H1 (cell line): ENCODE data around the gene DMC1. TPM values are rescaled to one million over a fixed set of nuclear protein-coding genes. Genes with fewer than 3 reads are reported as not detected.

Experiments
- CTCF ChIA-PET: fragments of 300-600 bp; sonication (Branson Sonifier 250); formaldehyde crosslinking; loops from one replicate; lab custom pipeline; 2021; ENCODE audit not compliant: partially characterized antibody; lab: Charles Lee
- POLR2A ChIA-PET: fragments of 300-600 bp; sonication (Branson Sonifier 250); formaldehyde crosslinking; loops from one replicate; lab custom pipeline; 2021; ENCODE audit warnings: inconsistent platforms; ENCODE audit not compliant: partially characterized antibody; lab: Charles Lee
- DNase-seq, 2 experiments: peaks; one replicate each; pipeline versions ENCODE4 v3.0.0 to v3.0.0-alpha.2; 2010 to 2022; ENCODE audit warnings: low spot score in 2 of 2, low read depth in 1 of 2, mixed read lengths in 1 of 2
- FAIRE-seq: peaks from 2 replicates; lab custom pipeline; 2011; peaks lifted over from hg19 to GRCh38; lab: Jason Lieb, UNC
- H2AFZ ChIP-seq: 2 replicates; pipeline ENCODE4 v1.8.1; 2012; ENCODE audit warnings: low read length, inconsistent platforms
- H2AK5ac ChIP-seq: 2 replicates; pipeline ENCODE4 v1.6.1; 2013; ENCODE audit warnings: low read depth, low read length
- H2BK120ac ChIP-seq: replicated peaks from 2 replicates; pipeline ENCODE3; 2013; ENCODE audit warnings: low read depth, low read length, inconsistent platforms
- H2BK12ac ChIP-seq: 2 replicates; pipeline ENCODE4 v1.6.1; 2013; ENCODE audit warnings: low read depth, low read length
- H2BK15ac ChIP-seq: 2 replicates; pipeline ENCODE4 v1.6.1; 2013; ENCODE audit warnings: low read length
- H2BK20ac ChIP-seq: 2 replicates; pipeline ENCODE4 v1.6.1; 2013; ENCODE audit warnings: low read length
- H2BK5ac ChIP-seq: 2 replicates; pipeline ENCODE4 v1.6.1; 2013; ENCODE audit warnings: low read depth, low read length
- H3K14ac ChIP-seq: 2 replicates; pipeline ENCODE4 v1.6.1; 2013; ENCODE audit warnings: inconsistent platforms; ENCODE audit not compliant: insufficient read length
- H3K18ac ChIP-seq: 2 replicates; pipeline ENCODE4 v1.6.1; 2013; ENCODE audit warnings: low read length; ENCODE audit errors: extremely low read depth
- H3K23ac ChIP-seq: 2 replicates; pipeline ENCODE4 v1.6.1; 2013; ENCODE audit warnings: inconsistent platforms; ENCODE audit not compliant: insufficient read length
- H3K23me2 ChIP-seq: 2 replicates; pipeline ENCODE4 v1.6.1; 2013; ENCODE audit warnings: low read depth, low read length
- H3K27ac ChIP-seq: 2 replicates; pipeline ENCODE4 v1.6.1; 2011; ENCODE audit warnings: low read depth, low read length, inconsistent platforms
- H3K27me3 ChIP-seq, 4 experiments: replicated peaks in 1 of 4; 1 replicate in 1 of 4; 2 replicates in 3 of 4; pipeline versions ENCODE4 v1.6.1 to v1.8.1; 2011 to 2013; ENCODE audit warnings: low read length in 3 of 4, mild to moderate bottlenecking in 3 of 4, inconsistent platforms in 2 of 4, mixed read lengths in 2 of 4, moderate library complexity in 1 of 4; ENCODE audit not compliant: control insufficient read depth in 3 of 4, insufficient read depth in 3 of 4; ENCODE audit errors: extremely low read depth in 1 of 4
- H3K36me3 ChIP-seq, 4 experiments: 2 replicates each; pipeline versions ENCODE4 v1.6.1 to v1.8.1; 2011 to 2013; ENCODE audit warnings: mild to moderate bottlenecking in 4 of 4, low read length in 3 of 4, moderate library complexity in 2 of 4, control low read depth in 1 of 4, inconsistent platforms in 1 of 4; ENCODE audit not compliant: insufficient read depth in 4 of 4, control insufficient read depth in 2 of 4
- H3K4ac ChIP-seq: replicated peaks from 2 replicates; pipeline ENCODE3; 2013; ENCODE audit warnings: low read length, low read depth, mixed read lengths, inconsistent platforms; ENCODE audit not compliant: insufficient read length
- H3K4me1 ChIP-seq, 4 experiments: replicated peaks in 1 of 4; 1 replicate in 1 of 4; 2 replicates in 3 of 4; pipeline versions ENCODE4 v1.6.1 to v1.8.1; 2011 to 2013; ENCODE audit warnings: low read length in 3 of 4, inconsistent platforms in 2 of 4, mixed read lengths in 1 of 4; ENCODE audit not compliant: insufficient read depth in 4 of 4, control insufficient read depth in 3 of 4
- H3K4me2 ChIP-seq, 2 experiments: 2 replicates each; pipeline versions ENCODE4 v1.6.1 to v1.8.1; 2011 to 2013; ENCODE audit warnings: low read depth in 2 of 2, low read length in 2 of 2, control low read depth in 1 of 2, inconsistent platforms in 1 of 2, mild to moderate bottlenecking in 1 of 2; ENCODE audit not compliant: insufficient read depth in 1 of 2
- H3K4me3 ChIP-seq, 4 experiments: fragments of 200-600, 300-600 bp in 1 of 4; sonication (generic), shearing (Covaris generic), sonication (Bioruptor Twin) in 1 of 4; 2 replicates each; pipeline versions ENCODE4 v1.5.1 to v1.8.1; 2011 to 2016; ENCODE audit warnings: low read length in 4 of 4, low read depth in 3 of 4, control low read depth in 2 of 4, inconsistent platforms in 2 of 4, mild to moderate bottlenecking in 2 of 4, mixed read lengths in 1 of 4, moderate library complexity in 1 of 4; ENCODE audit not compliant: insufficient read depth in 2 of 4; ENCODE audit errors: extremely low read depth in 1 of 4
- H3K56ac ChIP-seq: replicated peaks from 2 replicates; pipeline ENCODE3; 2013; ENCODE audit warnings: low read depth, mild to moderate bottlenecking, mixed read lengths, low read length, inconsistent platforms; ENCODE audit not compliant: insufficient read length
- H3K79me1 ChIP-seq: 2 replicates; pipeline ENCODE4 v1.6.1; 2013; ENCODE audit warnings: low read depth, low read length, control low read depth
- H3K79me2 ChIP-seq, 2 experiments: 2 replicates each; pipeline versions ENCODE4 v1.6.1 to v1.8.1; 2012 to 2013; ENCODE audit warnings: low read length in 2 of 2, mild to moderate bottlenecking in 2 of 2, inconsistent platforms in 1 of 2; ENCODE audit not compliant: insufficient read depth in 2 of 2, control insufficient read depth in 1 of 2
- H3K9ac ChIP-seq, 4 experiments: replicated peaks in 1 of 4; 1 replicate in 1 of 4; 2 replicates in 3 of 4; pipeline versions ENCODE4 v1.6.1 to v1.8.1; 2011 to 2013; ENCODE audit warnings: low read depth in 3 of 4, low read length in 3 of 4, control low read depth in 2 of 4, mild to moderate bottlenecking in 2 of 4, moderate library complexity in 2 of 4, inconsistent platforms in 1 of 4; ENCODE audit errors: extremely low read depth in 1 of 4
- H3K9me3 ChIP-seq, 2 experiments: 2 replicates each; pipeline versions ENCODE4 v1.6.1 to v1.8.1; 2012 to 2013; ENCODE audit warnings: mild to moderate bottlenecking in 2 of 2, moderate library complexity in 2 of 2, control low read depth in 1 of 2, inconsistent platforms in 1 of 2, low read depth in 1 of 2, low read length in 1 of 2, mixed read lengths in 1 of 2; ENCODE audit not compliant: insufficient read depth in 2 of 2
- H4K20me1 ChIP-seq, 2 experiments: replicated peaks in 1 of 2; 2 replicates each; pipeline versions ENCODE3 to v1.8.1; 2011 to 2013; ENCODE audit warnings: inconsistent platforms in 2 of 2, low read length in 2 of 2, mild to moderate bottlenecking in 1 of 2; ENCODE audit not compliant: insufficient read depth in 2 of 2, control insufficient read depth in 1 of 2
- H4K5ac ChIP-seq: 2 replicates; pipeline ENCODE4 v1.6.1; 2013; ENCODE audit warnings: low read length, low read depth, mixed read lengths, inconsistent platforms; ENCODE audit not compliant: insufficient read length
- H4K8ac ChIP-seq: 2 replicates; pipeline ENCODE4 v1.8.0; 2013; ENCODE audit warnings: mild to moderate bottlenecking, moderate library complexity, low read length, inconsistent platforms; ENCODE audit not compliant: insufficient read depth; ENCODE audit errors: extremely low read depth
- H4K91ac ChIP-seq: replicated peaks from 2 replicates; pipeline ENCODE3; 2013; ENCODE audit warnings: low read length, mixed read lengths, inconsistent platforms; ENCODE audit not compliant: insufficient read length
- BRCA1 ChIP-seq: IDR thresholded peaks from 2 replicates; pipeline ENCODE4 v1.6.1; 2012; ENCODE audit warnings: low read depth, low read length, improper control_type of control experiment
- HDAC2 ChIP-seq, 2 experiments: fragments of 300-600 bp in 1 of 2; sonication (generic) in 1 of 2; IDR thresholded peaks; 2 replicates each; pipeline ENCODE4 v1.6.1; 2011 to 2012; ENCODE audit warnings: low read depth in 2 of 2, low read length in 2 of 2, mild to moderate bottlenecking in 2 of 2, moderate library complexity in 2 of 2, borderline replicate concordance in 1 of 2, inconsistent platforms in 1 of 2
- KDM1A ChIP-seq: fragments of 200-600, 300-600 bp; sonication (generic); IDR thresholded peaks from 2 replicates; pipeline ENCODE4 v1.7.1; 2016; ENCODE audit warnings: mild to moderate bottlenecking, low read length, borderline replicate concordance
- MAFK ChIP-seq: IDR thresholded peaks from 2 replicates; pipeline ENCODE4 v1.6.1; 2012; ENCODE audit warnings: low read depth, mild to moderate bottlenecking, improper control_type of control experiment, low read length
- POLR2AphosphoS5 ChIP-seq: IDR thresholded peaks from 2 replicates; pipeline ENCODE4 v1.6.1; 2011; ENCODE audit warnings: low read depth, low read length
- USF2 ChIP-seq: IDR thresholded peaks from 2 replicates; pipeline ENCODE4 v1.6.1; 2011; ENCODE audit warnings: low read length, improper control_type of control experiment
- WGBS, 2 experiments: shearing (Covaris generic) in 1 of 2; methylation state at CpG; one replicate each; pipeline versions ENCODE4 v1.1.6 to v1.1.7; 2013 to 2015; ENCODE audit warnings: low lambda C conversion rate in 2 of 2, mixed read lengths in 2 of 2, inconsistent platforms in 1 of 2, low coverage in 1 of 2, missing lambda C conversion rate in 1 of 2; ENCODE audit not compliant: insufficient replicate concordance in 2 of 2, insufficient coverage in 1 of 2, insufficient read length in 1 of 2; ENCODE audit errors: extremely low coverage in 1 of 2, missing lambda C conversion rate in 1 of 2; 5-methylcytosine and 5-hydroxymethylcytosine counted together
- polyA plus RNA-seq, 7 experiments: library from polyadenylated mRNA; depleted of rRNA in 3 of 7; stranded (reverse) in 5 of 7; unstranded in 2 of 7; fragments of >200 nt in 5 of 7; fragments of 200-250 nt in 2 of 7; gene quantifications; 1 replicate in 5 of 7; 2 replicates in 1 of 7; 4 replicates in 1 of 7; pipeline versions ENCODE4 v1.2.1 to v1.2.3, GENCODE V29; 2011 to 2013; ENCODE audit warnings: missing spikeins in 2 of 7, mixed read lengths in 2 of 7
- total RNA-seq: library from RNA; stranded (reverse); fragmentation: NEBNext Ultra II Directional; extraction: Animal tissue kit (Norgen Biotek cat#: 25700); gene quantifications from 2 replicates; pipeline ENCODE4 v1.2.1, GENCODE V29; 2021
- TF ChIP-seq, protein P1 (sequence below): IDR thresholded peaks from 2 replicates; pipeline ENCODE4 v1.6.1; 2012; ENCODE audit warnings: inconsistent platforms
- TF ChIP-seq, protein P2 (sequence below): IDR thresholded peaks from 2 replicates; pipeline ENCODE4 v1.6.1; 2011; ENCODE audit warnings: low read depth, mild to moderate bottlenecking, low read length; ENCODE audit not compliant: insufficient read depth

DMC1 gene
- total and polyA plus RNA-seq, 2 of the 8 experiments (the other 6 are each of a cell fraction or from before 2014, with no cell fraction given) = 3.8 to 7.2 TPM

- no peak for FAIRE-seq
- TF ChIP-seq USF2 = no peak
- TF ChIP-seq MAFK = no peak
- TF ChIP-seq, protein P1, sequence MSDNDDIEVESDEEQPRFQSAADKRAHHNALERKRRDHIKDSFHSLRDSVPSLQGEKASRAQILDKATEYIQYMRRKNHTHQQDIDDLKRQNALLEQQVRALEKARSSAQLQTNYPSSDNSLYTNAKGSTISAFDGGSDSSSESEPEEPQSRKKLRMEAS = no peak
- no peak for TF ChIP-seq BRCA1
- TF ChIP-seq, protein P2, sequence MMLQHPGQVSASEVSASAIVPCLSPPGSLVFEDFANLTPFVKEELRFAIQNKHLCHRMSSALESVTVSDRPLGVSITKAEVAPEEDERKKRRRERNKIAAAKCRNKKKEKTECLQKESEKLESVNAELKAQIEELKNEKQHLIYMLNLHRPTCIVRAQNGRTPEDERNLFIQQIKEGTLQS = no peak
- no peak for TF ChIP-seq HDAC2 (IDR thresholded peaks at IDR 0.05; ENCODE audit: borderline replicate concordance in 1 of 2, low read depth in 2 of 2, low read length in 2 of 2)
- TF ChIP-seq POLR2AphosphoS5 = no peak
- no peak for TF ChIP-seq KDM1A
These were observed 20.7 kb downstream of the DMC1 start for GRCh38 chr22:38549101-38549894.

More at GRCh38 chr22:38549101-38549894, 20.7 kb downstream of the DMC1 start:
- H3K4ac ChIP-seq = no peak overlapping the region
- no peak overlapping the region for H2BK12ac ChIP-seq
- no peak overlapping the region for H3K4me3 ChIP-seq
- ChIA-PET POLR2A (interaction anchor here (0.6 kb wide), 1 partner anchor 100 kb away, joined by 3 read pairs; no protein-coding TSS in a partner anchor), CTCF (interaction anchor here (0.6 kb wide), 1 partner anchor 1406 kb away, joined by 3 read pairs; no protein-coding TSS in a partner anchor)
- H3K27ac ChIP-seq = no peak overlapping the region
- no peak overlapping the region for H2BK120ac ChIP-seq
- no peak overlapping the region for H4K5ac ChIP-seq
- no peaks in the 10 kb centered on the region for H4K20me1 ChIP-seq
- H3K23me2 ChIP-seq = no peaks in the 10 kb centered on the region
- H2BK20ac ChIP-seq = no peak overlapping the region
- H3K79me1 ChIP-seq = no peaks in the 10 kb centered on the region
- WGBS, 2 experiments = 84% methylated on average over 7 of the region's 7 CpGs; no CpG with 5 or more reads in 1 of the 2 experiments
- no peaks in the 10 kb centered on the region for H3K79me2 ChIP-seq
- H3K14ac ChIP-seq = no peak overlapping the region
- no peak overlapping the region for H2AK5ac ChIP-seq
- no peak overlapping the region for H4K8ac ChIP-seq
- no peak overlapping the region for H3K9ac ChIP-seq
- H2AFZ ChIP-seq = no peak overlapping the region
- H2BK15ac ChIP-seq = no peak overlapping the region
- H2BK5ac ChIP-seq = no peak overlapping the region
- no peaks in the 10 kb centered on the region for H3K9me3 ChIP-seq
- H3K36me3 ChIP-seq = no peaks in the 10 kb centered on the region
- no peak overlapping the region for H3K4me2 ChIP-seq
- DNase-seq = no peak
- H3K4me1 ChIP-seq = 0 out of 7 replicates have a peak, but pooled peaks cover 0 to 4% (median 0%) of the 10 kb centered on the region in 4 experiments
- H3K56ac ChIP-seq = no peak overlapping the region
- no peak overlapping the region for H3K23ac ChIP-seq
- H3K18ac ChIP-seq = no peak overlapping the region
- no peaks in the 10 kb centered on the region for H3K27me3 ChIP-seq
- H4K91ac ChIP-seq = no peak overlapping the region
